ENCODE data around the gene XAB2. TPM values are rescaled to one million over a fixed set of nuclear protein-coding genes. Genes with fewer than 3 reads are reported as not detected.

The XAB2 gene
- total and polyA plus RNA-seq, 2 donors (not counting 3 experiments of a cell fraction or from before 2014, with no cell fraction given), result 37.3 to 47.6 TPM

DNA sequence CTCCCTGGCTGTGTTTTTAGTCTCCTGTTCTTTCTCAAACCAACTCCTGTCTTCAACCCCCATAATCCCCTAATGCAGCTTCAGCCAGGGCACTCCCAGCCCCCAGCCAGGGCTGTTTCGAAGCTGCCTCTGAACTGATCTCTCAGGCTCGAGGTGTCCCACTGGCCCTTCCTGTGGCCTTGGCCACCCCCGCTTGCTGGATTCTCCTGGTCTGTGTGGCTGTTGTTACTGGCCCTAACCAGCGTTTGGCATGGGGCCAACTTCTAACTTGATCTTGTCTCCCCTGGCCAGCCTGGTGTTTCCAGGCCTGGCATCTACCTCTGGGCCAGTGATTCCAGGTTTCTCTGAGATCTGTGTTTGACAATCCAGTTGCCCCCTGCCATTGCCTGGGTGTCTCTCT lies 11.0 kb downstream of the XAB2 start:
- DNase-seq (ENCODE audit: low read depth, low spot score), result no peak
- no peak overlapping the region for H3K27ac ChIP-seq (ENCODE audit: insufficient read depth, low read depth, low read length)
- no peak overlapping the region for H2AFZ ChIP-seq (ENCODE audit: low read depth, low read length)
- no TSS peak for BruUV-seq (replicated peaks)
- no peak overlapping the region for H3K4me2 ChIP-seq (ENCODE audit: insufficient read depth, low read length)
- dilution Hi-C loops (cut with MboI; ENCODE audit: extremely low pct_ligation_motif_present, low sequenced_read_pairs), result no loop called here
- intact Hi-C loops (cut with micrococcal nuclease), result no loop called here
- TF ChIP-seq, protein P1, sequence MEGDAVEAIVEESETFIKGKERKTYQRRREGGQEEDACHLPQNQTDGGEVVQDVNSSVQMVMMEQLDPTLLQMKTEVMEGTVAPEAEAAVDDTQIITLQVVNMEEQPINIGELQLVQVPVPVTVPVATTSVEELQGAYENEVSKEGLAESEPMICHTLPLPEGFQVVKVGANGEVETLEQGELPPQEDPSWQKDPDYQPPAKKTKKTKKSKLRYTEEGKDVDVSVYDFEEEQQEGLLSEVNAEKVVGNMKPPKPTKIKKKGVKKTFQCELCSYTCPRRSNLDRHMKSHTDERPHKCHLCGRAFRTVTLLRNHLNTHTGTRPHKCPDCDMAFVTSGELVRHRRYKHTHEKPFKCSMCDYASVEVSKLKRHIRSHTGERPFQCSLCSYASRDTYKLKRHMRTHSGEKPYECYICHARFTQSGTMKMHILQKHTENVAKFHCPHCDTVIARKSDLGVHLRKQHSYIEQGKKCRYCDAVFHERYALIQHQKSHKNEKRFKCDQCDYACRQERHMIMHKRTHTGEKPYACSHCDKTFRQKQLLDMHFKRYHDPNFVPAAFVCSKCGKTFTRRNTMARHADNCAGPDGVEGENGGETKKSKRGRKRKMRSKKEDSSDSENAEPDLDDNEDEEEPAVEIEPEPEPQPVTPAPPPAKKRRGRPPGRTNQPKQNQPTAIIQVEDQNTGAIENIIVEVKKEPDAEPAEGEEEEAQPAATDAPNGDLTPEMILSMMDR (IDR thresholded peaks at IDR 0.05; ENCODE audit: extremely low read depth in 1 of 2, insufficient read depth in 1 of 2, low read depth in 1 of 2, low read length in 2 of 2), result no peak
- TF ChIP-seq FOS (IDR thresholded peaks at IDR 0.05; ENCODE audit: borderline replicate concordance, insufficient read depth, low read length) (no peak), JUN (IDR thresholded peaks at IDR 0.05; ENCODE audit: borderline replicate concordance, insufficient read depth, insufficient read length, low read depth) (no peak), POLR2AphosphoS5 (IDR thresholded peaks at IDR 0.05; ENCODE audit: insufficient read depth, low read depth, low read length) (no peak), GATA2 (IDR thresholded peaks at IDR 0.05; ENCODE audit: insufficient read depth, insufficient read length, low read depth, low read length) (no peak)
- H3K9ac ChIP-seq (replicated peaks; ENCODE audit: extremely low read depth, insufficient read depth, low read length), result no peak overlapping the region
- H3K9me3 ChIP-seq (replicated peaks; ENCODE audit: control insufficient read depth, insufficient read depth, low read length), result no peaks in the 10 kb centered on the region
- no peak overlapping the region for H3K4me3 ChIP-seq (replicated peaks in 1 of 3; ENCODE audit: insufficient read depth in 1 of 3, low read depth in 1 of 3, low read length in 3 of 3)
- no peaks in the 10 kb centered on the region for H3K27me3 ChIP-seq (ENCODE audit: control insufficient read depth in 2 of 2, insufficient read depth in 2 of 2, low read length in 2 of 2)
- H3K79me2 ChIP-seq (ENCODE audit: control insufficient read depth, insufficient read depth, low read length), result no peaks in the 10 kb centered on the region
- no peaks in the 10 kb centered on the region for H4K20me1 ChIP-seq (replicated peaks; ENCODE audit: control insufficient read depth, extremely low read depth, insufficient read depth, low read length)
- H3K36me3 ChIP-seq (ENCODE audit: control insufficient read depth in 2 of 2, extremely low read depth in 1 of 2, insufficient read depth in 2 of 2, low read length in 2 of 2), result peaks cover 0 to 28% of the 10 kb centered on the region in 2 experiments
- H3K9me1 ChIP-seq (replicated peaks; ENCODE audit: control insufficient read depth, extremely low read depth, insufficient read depth, low read length), result no peaks in the 10 kb centered on the region
- FAIRE-seq, result no peak
- ChIA-PET CTCF (interaction anchor here (1.0 to 3.2 kb wide), 2 partner anchors 50 to 62 kb away, joined by 3 to 14 read pairs; partner anchors contain the start of gene TRAPPC5), POLR2A (no interaction called here)
- no peaks in the 10 kb centered on the region for H3K4me1 ChIP-seq (ENCODE audit: control insufficient read depth, extremely low read depth, insufficient read depth, low read length)

DNA sequence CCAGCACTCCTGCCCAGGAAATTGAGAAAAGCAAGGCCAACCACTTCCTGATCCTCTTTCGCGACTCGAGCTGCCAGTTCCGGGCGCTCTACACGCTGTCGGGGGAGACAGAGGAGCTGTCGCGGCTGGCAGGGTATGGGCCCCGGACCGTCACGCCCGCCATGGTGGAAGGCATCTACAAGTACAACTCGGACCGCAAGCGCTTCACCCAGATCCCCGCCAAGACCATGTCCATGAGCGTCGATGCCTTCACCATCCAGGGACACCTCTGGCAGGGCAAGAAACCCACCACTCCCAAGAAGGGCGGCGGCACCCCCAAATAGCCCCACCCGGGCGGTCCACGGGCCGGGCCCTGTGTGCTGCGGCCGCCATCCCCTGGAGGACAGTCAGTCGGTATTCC lies 11.6 kb downstream of the XAB2 start:
- DNase-seq (ENCODE audit: low read depth, low spot score) (no peak), FAIRE-seq (no peak)
- no peaks in the 10 kb centered on the region for H4K20me1 ChIP-seq (replicated peaks; ENCODE audit: control insufficient read depth, extremely low read depth, insufficient read depth, low read length)
- H3K4me2 ChIP-seq (ENCODE audit: insufficient read depth, low read length), result no peak overlapping the region
- H3K27ac ChIP-seq (ENCODE audit: insufficient read depth, low read depth, low read length), result no peak overlapping the region
- no peak overlapping the region for H3K4me3 ChIP-seq (replicated peaks in 1 of 3; ENCODE audit: insufficient read depth in 1 of 3, low read depth in 1 of 3, low read length in 3 of 3)
- no peaks in the 10 kb centered on the region for H3K79me2 ChIP-seq (ENCODE audit: control insufficient read depth, insufficient read depth, low read length)
- no TSS peak for BruUV-seq (replicated peaks)
- TF ChIP-seq POLR2A (IDR thresholded peaks at IDR 0.05; ENCODE audit: low read depth, low read length), result no peak
- TF ChIP-seq POLR2AphosphoS5 (IDR thresholded peaks at IDR 0.05; ENCODE audit: insufficient read depth, low read depth, low read length), result no peak
- TF ChIP-seq, protein P1 (IDR thresholded peaks at IDR 0.05; ENCODE audit: extremely low read depth in 1 of 2, insufficient read depth in 1 of 2, low read depth in 1 of 2, low read length in 2 of 2), result no peak
- intact Hi-C loops (cut with micrococcal nuclease) (no loop called here), dilution Hi-C loops (cut with MboI; ENCODE audit: extremely low pct_ligation_motif_present, low sequenced_read_pairs) (no loop called here)
- H3K27me3 ChIP-seq (ENCODE audit: control insufficient read depth in 2 of 2, insufficient read depth in 2 of 2, low read length in 2 of 2), result no peaks in the 10 kb centered on the region
- POLR2A ChIA-PET, result no interaction called here
- CTCF ChIA-PET, result interaction anchor here (1.0 to 3.2 kb wide), 2 partner anchors 49 to 63 kb away, joined by 3 to 14 read pairs; partner anchors contain the start of gene TRAPPC5
- H2AFZ ChIP-seq (ENCODE audit: low read depth, low read length), result no peak overlapping the region
- H3K36me3 ChIP-seq (ENCODE audit: control insufficient read depth in 2 of 2, extremely low read depth in 1 of 2, insufficient read depth in 2 of 2, low read length in 2 of 2), result peaks cover 0 to 24% of the 10 kb centered on the region in 2 experiments
- H3K9me3 ChIP-seq (replicated peaks; ENCODE audit: control insufficient read depth, insufficient read depth, low read length), result no peaks in the 10 kb centered on the region
- H3K4me1 ChIP-seq (ENCODE audit: control insufficient read depth, extremely low read depth, insufficient read depth, low read length), result no peaks in the 10 kb centered on the region
- H3K9me1 ChIP-seq (replicated peaks; ENCODE audit: control insufficient read depth, extremely low read depth, insufficient read depth, low read length), result no peaks in the 10 kb centered on the region
- H3K9ac ChIP-seq (replicated peaks; ENCODE audit: extremely low read depth, insufficient read depth, low read length), result no peak overlapping the region

Data from endothelial cell of umbilical vein (primary cell).